Common myeloid progenitor, CD34-positive (primary cell): ENCODE measurements around the gene TSPAN31.

Experiments
- CTCF ChIA-PET: fragments of 350-600 bp; sonication (Branson Sonifier 250); formaldehyde crosslinking; loops from one replicate; lab custom pipeline; 2021; ENCODE audit warnings: antibody characterized with exemption; lab: Charles Lee
- POLR2A ChIA-PET: fragments of 350-600 bp; sonication (Branson Sonifier 250); formaldehyde crosslinking; loops from one replicate; lab custom pipeline; 2021; ENCODE audit warnings: antibody characterized with exemption; lab: Charles Lee
- DNase-seq, 3 donors: peaks; one replicate each; pipeline versions ENCODE4 v3.0.0 to v3.0.0-alpha.2; 2013
- H3K27ac ChIP-seq, 2 experiments: 1 replicate in 1 of 2; 2 replicates in 1 of 2; pipeline ENCODE4 v1.7.0; 2013; ENCODE audit warnings: inconsistent platforms in 2 of 2, low read length in 2 of 2, mild to moderate bottlenecking in 2 of 2, low read depth in 1 of 2, moderate library complexity in 1 of 2; ENCODE audit not compliant: severe bottlenecking in 2 of 2, insufficient read depth in 1 of 2, poor library complexity in 1 of 2
- H3K27me3 ChIP-seq, 5 experiments: replicated peaks in 2 of 5; 1 replicate in 3 of 5; 2 replicates in 2 of 5; pipeline versions ENCODE4 v1.6.1 to v1.7.0; 2013; ENCODE audit warnings: low read length in 4 of 5, mild to moderate bottlenecking in 2 of 5, moderate library complexity in 2 of 5, inconsistent platforms in 1 of 5; ENCODE audit not compliant: insufficient read depth in 5 of 5, control insufficient read depth in 4 of 5
- H3K36me3 ChIP-seq, 4 experiments: 1 replicate in 2 of 4; 2 replicates in 2 of 4; pipeline versions ENCODE4 v1.6.1 to v1.7.0; 2013; ENCODE audit warnings: low read length in 3 of 4, control low read depth in 1 of 4, mild to moderate bottlenecking in 1 of 4; ENCODE audit not compliant: control insufficient read depth in 4 of 4, insufficient read depth in 4 of 4
- H3K4me1 ChIP-seq, 4 experiments: 1 replicate in 3 of 4; 2 replicates in 1 of 4; pipeline versions ENCODE4 v1.6.1 to v1.7.1; 2013; ENCODE audit warnings: low read length in 3 of 4, mild to moderate bottlenecking in 3 of 4, control low read depth in 1 of 4, inconsistent platforms in 1 of 4, moderate library complexity in 1 of 4; ENCODE audit not compliant: control insufficient read depth in 4 of 4, insufficient read depth in 4 of 4; ENCODE audit errors: control extremely low read depth in 1 of 4
- H3K4me3 ChIP-seq, 7 experiments: 1 replicate in 4 of 7; 2 replicates in 3 of 7; pipeline versions ENCODE4 v1.5.1 to v1.7.0; 2013; ENCODE audit warnings: mild to moderate bottlenecking in 7 of 7, low read length in 6 of 7, moderate library complexity in 6 of 7, inconsistent platforms in 2 of 7, low read depth in 2 of 7, control low read depth in 1 of 7; ENCODE audit not compliant: insufficient read depth in 4 of 7, control insufficient read depth in 1 of 7; ENCODE audit errors: extremely low read depth in 1 of 7
- H3K9me3 ChIP-seq, 5 experiments: 1 replicate in 4 of 5; 2 replicates in 1 of 5; pipeline versions ENCODE4 v1.6.1 to v1.7.1; 2013; ENCODE audit warnings: low read length in 4 of 5, mild to moderate bottlenecking in 2 of 5, inconsistent platforms in 1 of 5, low read depth in 1 of 5, moderate library complexity in 1 of 5; ENCODE audit not compliant: control insufficient read depth in 4 of 5, insufficient read depth in 2 of 5; ENCODE audit errors: control extremely low read depth in 1 of 5
- WGBS: methylation state at CpG from one replicate; pipeline ENCODE4 v1.1.5; 2013; ENCODE audit not compliant: insufficient coverage; 5-methylcytosine and 5-hydroxymethylcytosine counted together

Gene TSPAN31

GRCh38 chr12:57749061-57749460 is 4.2 kb downstream of the TSPAN31 start:
- no peak overlapping the region for H3K4me3 ChIP-seq
- ChIA-PET CTCF (interaction anchor here (1.1 kb wide), 1 partner anchor 34 kb away, joined by 3 read pairs; the partner anchor contains the start of gene TSFM), POLR2A (no interaction called here)
- no peak for DNase-seq
- no peaks in the 10 kb centered on the region for H3K9me3 ChIP-seq
- H3K36me3 ChIP-seq = peaks cover 2 to 48% (median 33%) of the 10 kb centered on the region in 4 experiments
- H3K27me3 ChIP-seq = no peaks in the 10 kb centered on the region
- 94% methylated on average over 5 of the region's 5 CpGs for WGBS
- peaks cover 12 to 46% (median 39%) of the 10 kb centered on the region in 4 experiments for H3K4me1 ChIP-seq
- H3K27ac ChIP-seq = no peak overlapping the region

- Histone ChIP-seq H3K36me3 (peaks cover 2 to 48% (median 33%) of the 10 kb centered on the region in 4 experiments), H3K27ac (peak overlapping the region; percentile 72 to 92), H3K9me3 (no peaks in the 10 kb centered on the region), H3K4me1 (peaks cover 14 to 43% (median 38%) of the 10 kb centered on the region in 4 experiments), H3K27me3 (peaks cover 0 to under 1% (median 0%) of the 10 kb centered on the region in 5 experiments), H3K4me3 (peak overlapping the region in 5 of 7 experiments; percentile 74 to 92 (median 86))
- POLR2A ChIA-PET = no interaction called here
- CTCF ChIA-PET = interaction anchor here (0.6 to 1.7 kb wide), 3 partner anchors 9 to 126 kb away, joined by 3 to 6 read pairs (median 3); no protein-coding TSS in a partner anchor
- no peak for DNase-seq
- 95% methylated on average over 11 of the region's 15 CpGs for WGBS
These were observed 6.0 kb downstream of the TSPAN31 start for GRCh38 chr12:57750561-57751431.

GRCh38 chr12:57751432-57751787 is 6.6 kb downstream of the TSPAN31 start:
- H3K36me3 ChIP-seq = peaks cover 2 to 44% (median 31%) of the 10 kb centered on the region in 4 experiments
- POLR2A ChIA-PET = interaction anchor here (1.2 kb wide), 1 partner anchor 10 kb away, joined by 5 read pairs; no protein-coding TSS in a partner anchor
- H3K27ac ChIP-seq = peak overlapping the region; percentile 72 to 92
- peaks cover 0 to 4% (median 0%) of the 10 kb centered on the region in 5 experiments for H3K27me3 ChIP-seq
- no peak for DNase-seq
- 15% methylated on average over 8 of the region's 8 CpGs for WGBS
- H3K9me3 ChIP-seq = no peaks in the 10 kb centered on the region
- H3K4me3 ChIP-seq = peak overlapping the region; percentile 46 to 92 (median 83)
- peaks cover 16 to 47% (median 42%) of the 10 kb centered on the region in 4 experiments for H3K4me1 ChIP-seq
- CTCF ChIA-PET = interaction anchor here (0.8 to 1.3 kb wide), 2 partner anchors 12 to 131 kb away, joined by 3 read pairs; no protein-coding TSS in a partner anchor

- Histone ChIP-seq H3K9me3 (no peaks in the 10 kb centered on the region), H3K36me3 (peaks cover 2 to 37% (median 26%) of the 10 kb centered on the region in 4 experiments), H3K27ac (peak within 1 kb of the TSS; percentile 72 to 92), H3K27me3 (peaks cover 0 to 4% (median 0%) of the 10 kb centered on the region in 5 experiments), H3K4me1 (peaks cover 18 to 52% (median 48%) of the 10 kb centered on the region in 4 experiments), H3K4me3 (peak within 1 kb of the TSS; percentile 46 to 92 (median 83))
- ChIA-PET CTCF (interaction anchor here (0.8 to 0.9 kb wide), 2 partner anchors 16 to 131 kb away, joined by 3 read pairs; no protein-coding TSS in a partner anchor), POLR2A (interaction anchor here (0.6 to 1.2 kb wide), 4 partner anchors 10 to 154 kb away, joined by 3 to 6 read pairs (median 4); partner anchors contain the start of genes EEF1AKMT3 and METTL1)
- peak; percentile 100 for DNase-seq
- WGBS = 0% methylated on average over 42 of the region's 58 CpGs
These were observed 7.2 kb downstream of the TSPAN31 start, which contains the start of gene CDK4 for GRCh38 chr12:57751788-57752667. Gene CDK4, minus strand, starts transcription at chr12:57752310. Its CDS starts 593 bp downstream, at chr12:57751717.

GRCh38 chr12:57752668-57753000 is 7.8 kb downstream of the TSPAN31 start:
- DNase-seq = no peak
- Histone ChIP-seq H3K36me3 (peaks cover 2 to 33% (median 21%) of the 10 kb centered on the region in 4 experiments), H3K4me3 (peak overlapping the region in 5 of 7 experiments; percentile 26 to 73 (median 35)), H3K9me3 (no peaks in the 10 kb centered on the region), H3K27ac (peak overlapping the region; percentile 52 to 81), H3K27me3 (peaks cover 0 to 4% (median 0%) of the 10 kb centered on the region in 5 experiments), H3K4me1 (peaks cover 18 to 53% (median 48%) of the 10 kb centered on the region in 4 experiments)
- ChIA-PET CTCF (interaction anchor here (0.9 kb wide), 1 partner anchor 15 kb away, joined by 3 read pairs; no protein-coding TSS in a partner anchor), POLR2A (interaction anchor here (1.2 kb wide), 1 partner anchor 11 kb away, joined by 5 read pairs; no protein-coding TSS in a partner anchor)
- no CpG with 5 or more reads among the region's 5 CpGs for WGBS

GRCh38 chr12:57753756-57754337 is 9.0 kb downstream of the TSPAN31 start:
- peak overlapping the region in 4 of 7 experiments; percentile 63 to 84 (median 82) for H3K4me3 ChIP-seq
- 82% methylated on average over 1 of the region's 1 CpG for WGBS
- ChIA-PET CTCF (interaction anchor here (1.2 kb wide), 1 partner anchor 9 kb away, joined by 3 read pairs; the partner anchor contains the start of gene TSPAN31), POLR2A (interaction anchor here (1.9 kb wide), 1 partner anchor 18 kb away, joined by 6 read pairs; the partner anchor contains the start of genes EEF1AKMT3 and METTL1)
- H3K4me1 ChIP-seq = peaks cover 18 to 53% (median 48%) of the 10 kb centered on the region in 4 experiments
- H3K9me3 ChIP-seq = no peaks in the 10 kb centered on the region
- no peak for DNase-seq
- peaks cover 2 to 29% (median 23%) of the 10 kb centered on the region in 4 experiments for H3K36me3 ChIP-seq
- peaks cover 0 to 4% (median 0%) of the 10 kb centered on the region in 5 experiments for H3K27me3 ChIP-seq
- H3K27ac ChIP-seq = peak overlapping the region in 1 of 2 experiments; percentile 81
